ENCODE results near the gene PHLDA3.

PHLDA3 gene

GRCh38 chr1:201445310-201445709, 23.7 kb downstream of the PHLDA3 start:
- TF ChIP-seq, protein P1, sequence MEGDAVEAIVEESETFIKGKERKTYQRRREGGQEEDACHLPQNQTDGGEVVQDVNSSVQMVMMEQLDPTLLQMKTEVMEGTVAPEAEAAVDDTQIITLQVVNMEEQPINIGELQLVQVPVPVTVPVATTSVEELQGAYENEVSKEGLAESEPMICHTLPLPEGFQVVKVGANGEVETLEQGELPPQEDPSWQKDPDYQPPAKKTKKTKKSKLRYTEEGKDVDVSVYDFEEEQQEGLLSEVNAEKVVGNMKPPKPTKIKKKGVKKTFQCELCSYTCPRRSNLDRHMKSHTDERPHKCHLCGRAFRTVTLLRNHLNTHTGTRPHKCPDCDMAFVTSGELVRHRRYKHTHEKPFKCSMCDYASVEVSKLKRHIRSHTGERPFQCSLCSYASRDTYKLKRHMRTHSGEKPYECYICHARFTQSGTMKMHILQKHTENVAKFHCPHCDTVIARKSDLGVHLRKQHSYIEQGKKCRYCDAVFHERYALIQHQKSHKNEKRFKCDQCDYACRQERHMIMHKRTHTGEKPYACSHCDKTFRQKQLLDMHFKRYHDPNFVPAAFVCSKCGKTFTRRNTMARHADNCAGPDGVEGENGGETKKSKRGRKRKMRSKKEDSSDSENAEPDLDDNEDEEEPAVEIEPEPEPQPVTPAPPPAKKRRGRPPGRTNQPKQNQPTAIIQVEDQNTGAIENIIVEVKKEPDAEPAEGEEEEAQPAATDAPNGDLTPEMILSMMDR (conservative IDR thresholded peaks at IDR 0.05; ENCODE audit: low read depth, low read length): no peak
- no peak for DNase-seq (ENCODE audit: low read depth)

DNA sequence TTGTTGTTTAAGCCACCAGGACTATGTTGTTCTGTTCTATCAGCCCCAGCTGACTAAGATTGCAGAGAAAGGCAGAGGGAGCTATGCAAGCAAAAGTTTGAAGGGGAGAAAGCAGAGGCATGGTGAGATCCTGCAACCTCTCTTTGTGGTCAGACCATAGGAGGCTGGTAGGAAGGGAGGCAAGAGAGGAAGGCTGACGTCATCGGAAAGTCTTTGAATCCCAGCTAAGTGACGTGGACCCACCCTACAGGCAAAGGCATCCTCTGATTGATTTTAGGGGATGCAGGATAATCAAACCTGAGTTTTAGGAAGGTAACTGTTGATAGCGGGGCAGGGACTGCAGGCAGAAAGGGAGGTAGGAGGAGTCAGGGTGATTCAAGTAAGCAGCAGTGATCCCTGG, 24.2 kb downstream of the PHLDA3 start:
- TF ChIP-seq, protein P1 (conservative IDR thresholded peaks at IDR 0.05; ENCODE audit: low read depth, low read length): no peak
- DNase-seq (ENCODE audit: low read depth): no peak
- no peak overlapping the region for H3K4me3 ChIP-seq (ENCODE audit: low read length)

More at GRCh38 chr1:201445310-201445709, 23.7 kb downstream of the PHLDA3 start:
- no peak overlapping the region for H3K4me3 ChIP-seq (ENCODE audit: low read length)

DNA sequence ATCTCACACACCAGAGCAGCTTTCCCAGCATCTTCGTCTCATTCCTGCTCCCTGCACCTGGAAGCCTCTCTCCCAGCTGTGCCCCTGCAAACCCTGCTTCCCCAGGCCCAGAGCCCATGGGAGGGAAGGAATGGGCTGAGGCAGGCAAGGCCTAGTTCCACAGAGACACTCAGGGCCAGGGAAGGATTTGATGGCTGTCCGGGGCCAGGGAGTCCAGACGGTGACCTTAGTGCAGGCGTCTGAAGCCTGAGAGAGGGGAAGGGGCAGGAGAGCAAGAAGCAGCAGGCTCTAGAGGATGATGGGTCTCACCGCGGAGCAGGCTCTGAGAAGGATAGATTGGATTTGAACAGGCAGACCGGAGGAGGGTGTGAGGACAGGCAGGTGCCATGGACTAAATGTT, 25.2 kb downstream of the PHLDA3 start:
- no peak overlapping the region for H3K4me3 ChIP-seq (ENCODE audit: low read length)
- DNase-seq (ENCODE audit: low read depth): no peak
- TF ChIP-seq, protein P1 (conservative IDR thresholded peaks at IDR 0.05; ENCODE audit: low read depth, low read length): no peak

- H3K4me3 ChIP-seq (ENCODE audit: low read length): no peak overlapping the region
- DNase-seq (ENCODE audit: low read depth): no peak
- TF ChIP-seq, protein P1 (conservative IDR thresholded peaks at IDR 0.05; ENCODE audit: low read depth, low read length): no peak
These were observed 32.0 kb downstream of the PHLDA3 start for GRCh38 chr1:201436969-201437368.

DNA sequence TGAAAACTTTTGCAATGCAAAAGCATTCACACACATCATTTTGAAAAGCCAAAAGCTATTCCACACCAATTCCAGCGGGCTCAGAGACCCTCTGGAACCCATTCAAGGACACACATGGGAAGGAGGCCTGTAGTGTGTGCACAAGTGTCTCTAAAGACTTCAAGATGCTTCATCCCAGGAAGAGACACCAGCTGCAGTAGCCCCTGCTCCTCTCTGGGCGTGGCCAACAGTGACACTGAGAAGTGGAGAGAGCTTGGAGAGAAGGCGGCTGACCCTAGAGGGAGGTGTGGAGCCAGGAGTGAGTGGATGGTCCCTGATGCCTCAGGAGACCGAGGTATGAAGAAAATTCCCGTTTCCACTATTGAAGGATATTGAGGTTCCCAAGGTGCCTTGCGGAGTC, 32.6 kb downstream of the PHLDA3 start:
- no peak for DNase-seq (ENCODE audit: low read depth)
- H3K4me3 ChIP-seq (ENCODE audit: low read length): no peak overlapping the region
- TF ChIP-seq, protein P1 (conservative IDR thresholded peaks at IDR 0.05; ENCODE audit: low read depth, low read length): peak; percentile 16

DNA sequence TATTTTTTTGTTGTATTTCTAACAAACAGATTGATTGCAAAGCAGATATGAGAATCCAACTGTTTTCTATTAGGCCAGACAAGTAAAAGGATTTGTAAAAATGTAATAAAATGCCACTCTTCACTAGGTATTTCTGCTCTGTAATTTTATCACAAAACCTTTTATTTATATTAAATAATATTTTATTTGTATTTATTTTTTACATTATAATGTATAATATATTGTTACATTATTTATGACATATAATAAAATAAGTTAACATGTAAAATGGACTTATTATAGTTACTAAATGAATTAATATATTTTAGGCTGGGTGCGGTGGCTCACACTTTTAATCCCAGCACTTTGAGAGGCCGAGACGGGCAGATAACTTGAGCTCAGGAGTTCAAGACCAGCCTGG, 34.7 kb downstream of the PHLDA3 start:
- TF ChIP-seq, protein P1 (conservative IDR thresholded peaks at IDR 0.05; ENCODE audit: low read depth, low read length): no peak
- DNase-seq (ENCODE audit: low read depth): no peak
- H3K4me3 ChIP-seq (ENCODE audit: low read length): no peak overlapping the region

DNA sequence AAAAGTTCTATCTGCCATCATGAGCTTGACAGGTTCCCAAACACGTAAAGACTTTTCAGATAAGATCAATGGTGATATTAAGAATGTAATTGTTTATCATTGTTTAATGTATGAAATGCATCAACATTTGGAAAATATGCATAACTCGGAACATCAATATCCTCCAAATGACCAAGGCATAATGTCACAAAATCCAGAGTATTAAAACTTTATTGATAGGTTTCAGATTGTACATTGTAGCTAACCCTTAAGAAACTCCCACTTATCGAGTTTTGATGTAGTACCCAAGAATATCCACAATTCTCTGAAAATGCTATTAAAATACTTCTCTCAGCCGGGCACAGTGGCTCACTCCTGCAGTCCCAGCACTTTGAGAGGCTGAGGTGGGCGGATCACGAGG, 35.4 kb downstream of the PHLDA3 start:
- TF ChIP-seq, protein P1 (conservative IDR thresholded peaks at IDR 0.05; ENCODE audit: low read depth, low read length): no peak
- H3K4me3 ChIP-seq (ENCODE audit: low read length): no peak overlapping the region
- DNase-seq (ENCODE audit: low read depth): no peak

Data from retinal pigment epithelial cell (primary cell).